OCI-M2 (cell line): Measurements from ENCODE around the gene ACOT13.
"Not testable (repeated sequence)": the region's sequence is repeated elsewhere in the genome, so short reads cannot be mapped to it uniquely, and the experiment has no call there.

Experiments used
- DNase-seq: peaks from one replicate; lab custom pipeline; 2025; ENCODE audit not compliant: unreplicated experiment; lab: John Stamatoyannopoulos, UW

Gene ACOT13

GRCh38 chr6:24691550-24691949 lies 24.7 kb downstream of the ACOT13 start:
- no peak for DNase-seq

GRCh38 chr6:24692003-24692402 lies 25.1 kb downstream of the ACOT13 start:
- DNase-seq: no peak

DNA sequence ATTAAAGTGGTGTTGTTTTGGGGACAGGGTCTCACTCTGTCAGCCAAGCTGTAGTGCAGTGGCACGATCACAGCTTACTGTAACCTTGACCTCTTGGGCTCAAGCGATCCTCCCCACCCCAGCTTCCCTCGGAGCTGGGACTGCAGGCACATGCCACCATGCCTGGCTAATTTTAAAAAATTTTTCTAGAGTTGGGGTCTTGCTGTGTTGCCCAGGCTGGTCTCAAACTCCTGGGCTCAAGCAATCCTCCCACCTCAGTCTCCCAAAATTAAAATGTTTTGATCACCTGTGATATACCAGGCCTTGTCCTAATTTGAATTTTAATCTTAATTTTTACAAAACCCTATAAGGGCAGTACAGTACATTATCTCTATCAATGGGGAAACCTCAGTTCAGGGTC lies 25.5 kb downstream of the ACOT13 start:
- DNase-seq: no peak

DNA sequence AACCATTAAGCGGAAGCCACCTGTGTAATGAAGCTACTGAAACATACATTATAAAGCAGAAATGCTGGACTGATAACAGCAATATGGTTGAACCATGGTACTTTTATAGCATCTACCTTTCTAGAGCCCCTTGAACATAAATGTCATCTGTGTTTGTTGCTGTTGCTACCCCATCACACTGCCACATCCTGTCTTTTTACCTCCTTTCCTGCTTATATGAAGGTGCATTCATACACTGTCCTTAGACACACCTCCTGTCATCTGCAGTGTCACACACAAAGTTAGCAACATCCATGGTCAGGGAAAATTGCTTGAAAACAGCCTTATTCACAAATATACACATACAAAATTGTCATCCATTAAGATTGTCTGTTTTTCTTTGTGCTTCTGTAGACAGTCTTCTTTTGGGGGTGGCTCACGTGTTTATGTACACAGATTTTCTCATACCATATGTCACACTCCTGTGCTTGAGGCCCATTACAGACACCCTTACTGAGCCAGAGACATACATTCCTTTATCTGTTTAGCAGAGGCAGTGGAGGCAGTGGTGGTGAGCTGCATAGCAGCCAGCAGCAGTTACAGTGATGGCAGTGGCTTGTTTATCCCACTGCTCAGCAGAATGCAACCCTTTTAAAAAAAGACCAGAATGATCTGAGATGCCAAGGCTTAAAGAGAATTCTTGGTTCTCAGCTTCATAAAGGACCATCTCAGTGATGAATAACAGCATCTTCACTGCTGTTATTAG lies 26.1 kb downstream of the ACOT13 start:
- no peak for DNase-seq

DNA sequence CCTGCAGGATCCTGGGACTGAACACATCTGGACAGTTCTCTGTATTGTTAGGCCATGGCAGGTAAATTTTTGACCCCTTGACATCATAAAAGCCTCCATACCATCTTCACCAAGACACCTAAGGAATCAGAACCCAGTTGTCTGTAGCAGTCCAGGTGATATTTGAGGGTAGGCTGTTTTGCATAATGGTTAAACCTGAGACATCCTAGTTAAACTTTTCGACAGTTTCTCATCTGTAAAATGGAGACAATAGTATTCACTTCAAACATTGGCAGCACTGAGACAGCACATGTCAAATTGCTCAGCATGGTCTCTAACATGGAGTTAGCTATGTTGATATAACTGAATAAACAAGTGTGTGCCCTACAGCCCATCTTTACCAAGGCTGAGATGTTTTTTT lies 27.3 kb downstream of the ACOT13 start:
- no peak for DNase-seq

- DNase-seq: not testable (repeated sequence)
Observed at GRCh38 chr6:24695635-24696034, 28.8 kb downstream of the ACOT13 start.

GRCh38 chr6:24696097-24696496 lies 29.2 kb downstream of the ACOT13 start:
- no peak for DNase-seq

DNA sequence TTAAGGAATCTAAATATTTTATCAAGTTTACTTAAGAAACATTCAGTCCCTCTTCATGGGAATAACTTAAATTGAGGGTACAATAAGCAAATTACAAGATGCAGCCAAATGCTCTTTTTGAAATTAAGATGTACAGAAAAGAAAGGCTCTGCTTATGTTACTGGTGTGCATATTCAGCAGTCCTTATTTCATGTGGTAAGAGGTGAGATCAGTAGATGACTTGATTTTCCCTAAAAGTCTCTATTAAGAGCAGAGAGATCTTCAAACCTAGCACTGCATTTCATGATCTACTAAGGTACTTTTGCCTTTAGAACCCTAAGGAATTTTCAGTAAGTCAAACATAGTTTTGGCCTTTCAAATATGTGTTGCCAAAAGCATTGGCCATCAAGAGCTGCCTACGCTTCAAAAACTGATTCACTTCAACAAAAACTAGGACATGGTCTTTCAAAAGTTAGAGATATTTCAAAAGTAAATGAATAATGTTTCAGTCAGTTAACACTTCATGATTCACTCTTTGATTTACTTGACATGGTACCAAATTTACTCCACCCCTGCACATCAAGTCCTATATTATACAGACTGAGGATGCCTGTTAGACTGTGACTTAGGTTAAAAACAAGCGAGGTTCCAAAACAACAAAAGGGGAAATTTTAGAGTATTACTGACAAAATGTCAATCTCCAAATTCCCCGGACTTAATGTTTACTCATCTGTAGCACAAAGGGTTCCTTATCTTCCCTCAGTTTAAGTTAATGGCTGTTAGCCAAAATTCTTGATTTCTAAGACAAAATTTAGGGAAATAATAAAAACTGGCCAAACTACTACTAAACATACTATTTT lies 32.9 kb downstream of the ACOT13 start:
- no peak for DNase-seq

DNA sequence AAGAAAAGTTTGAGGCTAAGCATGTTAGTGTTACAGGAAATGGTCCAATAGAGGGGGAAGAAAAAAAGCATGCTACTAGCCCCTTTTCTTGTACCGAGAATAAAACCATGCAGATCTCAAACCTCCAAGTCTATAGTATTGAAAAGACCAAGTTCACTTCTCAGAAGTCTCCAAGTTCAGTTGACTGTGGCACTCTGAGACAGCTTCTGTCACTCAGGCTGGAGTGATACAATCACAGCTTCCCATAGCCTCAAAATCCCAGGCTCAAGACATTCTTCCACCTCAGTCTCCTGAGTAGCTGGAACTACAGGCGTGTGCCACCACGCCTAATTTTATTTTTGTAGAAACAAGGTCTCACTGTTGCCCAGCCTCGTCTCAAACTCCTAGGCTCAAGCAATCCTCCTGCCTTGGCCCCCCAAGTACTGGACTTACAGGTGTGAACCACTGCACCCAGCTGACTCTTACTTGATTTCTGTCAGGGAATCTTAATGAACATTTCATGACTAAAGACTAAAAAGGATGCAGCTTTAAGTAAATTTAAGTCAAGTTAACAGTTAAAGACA lies 35.9 kb downstream of the ACOT13 start:
- no peak for DNase-seq

DNA sequence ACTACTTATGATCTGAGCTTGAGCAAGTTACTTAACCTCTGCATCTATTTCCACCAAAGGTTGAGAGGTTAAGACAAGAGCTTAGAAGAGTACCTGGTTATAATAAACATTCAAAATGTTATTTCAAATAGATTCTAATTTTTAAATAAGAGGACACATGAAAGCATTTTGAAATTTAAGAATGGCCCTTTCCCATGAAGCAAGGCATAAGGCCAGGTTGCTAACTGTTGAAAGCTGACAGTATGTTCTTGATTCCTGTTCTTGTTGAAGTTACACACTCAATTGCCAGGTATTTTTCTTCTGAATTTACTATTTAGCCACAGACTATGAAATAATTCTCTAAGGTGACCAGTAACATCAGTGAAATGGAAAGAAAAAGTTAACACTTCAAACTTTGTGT lies 37.6 kb downstream of the ACOT13 start:
- DNase-seq: no peak

GRCh38 chr6:24708612-24709011 lies 41.7 kb downstream of the ACOT13 start:
- no peak for DNase-seq

DNA sequence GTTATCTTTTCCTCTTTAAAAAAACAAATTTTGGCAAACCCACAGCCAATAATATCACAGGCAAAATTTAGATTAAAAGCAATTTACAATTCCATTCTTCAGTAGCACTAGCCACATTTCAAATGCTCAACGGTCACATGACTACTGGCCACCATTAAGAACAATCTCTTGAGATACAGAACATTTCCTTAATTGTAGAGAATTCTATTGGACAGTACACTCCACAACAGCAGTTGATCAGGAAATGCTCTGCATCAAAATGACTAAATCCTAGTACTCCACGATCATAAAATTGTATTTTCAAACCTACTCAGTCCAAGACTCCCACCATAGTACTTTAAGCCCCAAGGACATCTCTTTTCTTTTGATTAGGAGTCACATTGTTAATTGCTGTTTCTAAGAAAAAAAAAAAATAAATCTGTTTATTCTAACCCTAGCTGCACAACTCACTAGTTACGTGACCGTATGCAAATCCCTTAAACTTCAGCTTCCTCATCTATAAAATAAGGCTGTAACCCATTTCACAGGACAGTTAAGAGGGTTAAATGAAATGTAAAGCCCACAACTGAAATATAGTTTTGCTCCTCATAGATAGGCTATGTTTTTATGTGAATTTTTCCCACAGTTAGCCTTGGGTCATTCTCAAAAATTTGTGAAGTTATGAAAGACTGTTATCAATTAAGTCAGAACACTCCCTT lies 42.3 kb downstream of the ACOT13 start:
- DNase-seq: no peak

GRCh38 chr6:24710519-24711303 lies 43.8 kb downstream of the ACOT13 start:
- no peak for DNase-seq

GRCh38 chr6:24716602-24717148 lies 49.8 kb downstream of the ACOT13 start:
- DNase-seq: not testable (repeated sequence)

DNA sequence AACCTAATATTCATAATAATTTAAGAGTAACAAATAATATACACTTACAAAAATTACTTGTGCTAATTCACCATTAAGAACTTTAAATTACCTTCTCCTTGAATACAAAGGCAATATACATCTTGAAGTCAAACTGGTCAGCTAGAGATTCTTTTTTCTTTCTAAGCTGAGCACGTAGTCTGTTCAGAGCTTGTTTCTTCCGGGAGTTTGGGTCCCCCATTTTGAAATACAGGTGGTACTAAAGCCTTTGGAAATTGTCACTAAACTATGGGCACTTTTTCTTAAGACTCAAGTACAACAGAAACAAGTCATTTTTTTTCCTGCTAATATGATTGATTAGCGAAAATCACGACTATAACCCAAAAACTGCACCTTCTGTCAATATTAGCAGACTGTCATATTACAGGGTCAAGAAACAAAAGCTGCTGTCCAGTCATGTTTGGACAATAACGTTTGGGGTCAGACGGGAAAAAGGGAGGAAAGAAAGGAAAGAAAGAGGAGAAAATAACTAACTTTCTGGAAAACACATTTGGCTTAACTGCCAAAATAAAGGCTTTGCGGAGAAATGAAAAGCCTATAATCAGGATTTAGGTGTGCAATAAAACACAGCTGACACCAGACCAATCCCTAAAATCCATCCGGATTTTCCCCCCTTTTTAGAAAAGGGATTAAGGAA lies 51.7 kb downstream of the ACOT13 start:
- no peak for DNase-seq

GRCh38 chr6:24719125-24719971 lies 52.5 kb downstream of the ACOT13 start, which contains the start of gene C6orf62:
TSS of gene C6orf62 (minus strand) at chr6:24719154. CDS start at chr6:24718668, 486 bp downstream.
- peak; percentile 41 for DNase-seq

DNA sequence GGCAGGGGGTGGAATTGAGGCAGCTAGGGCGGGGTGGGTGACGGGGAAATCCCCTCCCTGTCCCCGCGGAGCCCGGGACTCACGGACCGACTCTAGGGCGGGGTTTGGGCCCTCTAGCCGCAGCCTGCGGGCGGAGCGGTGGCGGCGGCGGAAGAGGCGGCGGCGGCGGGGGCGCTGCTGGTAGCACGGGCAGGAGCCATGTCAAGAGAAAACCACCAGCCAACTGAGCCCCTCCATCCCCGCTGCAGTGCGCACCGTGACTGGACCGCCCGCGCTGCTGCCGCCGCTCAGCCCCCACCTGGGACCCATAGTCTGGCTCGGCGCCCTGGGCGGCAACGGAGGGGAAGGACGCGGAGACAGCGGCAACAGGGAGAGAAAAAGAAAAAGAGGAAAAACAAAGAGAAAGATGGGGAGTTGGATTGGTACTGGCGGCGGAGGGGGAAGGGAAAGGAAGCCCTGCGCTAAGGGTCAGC lies 53.3 kb downstream of the ACOT13 start:
- no peak for DNase-seq

- DNase-seq: peak; percentile 99
Observed at GRCh38 chr6:24720604-24721460, 54.0 kb downstream of the ACOT13 start.
